GM23248 (cell line): ENCODE results near the gene ZBTB8A. TPM values are rescaled to one million over a fixed set of nuclear protein-coding genes. Genes with fewer than 3 reads are reported as not detected.

ENCODE experiments used
- DNase-seq: peaks from one replicate; pipeline ENCODE4 v3.0.0-alpha.2; 2015
- H2AFZ ChIP-seq: fragments of 200-600 bp; sonication (generic); 2 replicates; pipeline ENCODE4 v1.6.1; 2016; ENCODE audit warnings: antibody characterized with exemption
- H3F3A ChIP-seq: fragments of 200-600 bp; sonication (generic); 2 replicates; pipeline ENCODE4 v1.6.1; 2016; ENCODE audit warnings: mild to moderate bottlenecking, antibody characterized with exemption, mixed run types; ENCODE audit not compliant: insufficient read depth
- H3K27ac ChIP-seq: fragments of 200-600 bp; sonication (generic); 2 replicates; pipeline ENCODE4 v1.5.1; 2016; ENCODE audit warnings: mild to moderate bottlenecking
- H3K27me3 ChIP-seq: fragments of 200-600 bp; sonication (generic); replicated peaks from 2 replicates; pipeline ENCODE4 v1.6.1; 2016; ENCODE audit warnings: mild to moderate bottlenecking; ENCODE audit not compliant: insufficient read depth
- H3K36me3 ChIP-seq: fragments of 200-600 bp; sonication (generic); 2 replicates; pipeline ENCODE4 v1.6.1; 2016; ENCODE audit warnings: low read depth, mild to moderate bottlenecking
- H3K4me1 ChIP-seq: fragments of 200-600 bp; sonication (generic); 2 replicates; pipeline ENCODE4 v1.6.1; 2016; ENCODE audit warnings: mild to moderate bottlenecking; ENCODE audit not compliant: insufficient read depth
- H3K4me2 ChIP-seq: fragments of 200-600 bp; sonication (generic); one replicate; pipeline ENCODE4 v1.6.1; 2016; ENCODE audit warnings: mild to moderate bottlenecking; ENCODE audit not compliant: unreplicated experiment
- H3K4me3 ChIP-seq: fragments of 200-600 bp; sonication (generic); 2 replicates; pipeline ENCODE4 v1.5.1; 2016; ENCODE audit warnings: mild to moderate bottlenecking
- H3K79me2 ChIP-seq: fragments of 200-600 bp; sonication (generic); 2 replicates; pipeline ENCODE4 v1.6.1; 2016; ENCODE audit warnings: mild to moderate bottlenecking; ENCODE audit not compliant: insufficient read depth
- H3K9ac ChIP-seq: fragments of 200-600 bp; sonication (generic); 2 replicates; pipeline ENCODE4 v1.6.1; 2016; ENCODE audit warnings: mild to moderate bottlenecking
- H3K9me2 ChIP-seq: fragments of 200-600 bp; sonication (generic); 2 replicates; pipeline ENCODE4 v1.6.1; 2016; ENCODE audit warnings: mixed run types, mild to moderate bottlenecking, moderate library complexity; ENCODE audit not compliant: insufficient read depth
- H3K9me3 ChIP-seq: fragments of 200-600 bp; sonication (generic); one replicate; pipeline ENCODE4 v1.6.1; 2017; ENCODE audit warnings: low read depth
- H4K20me1 ChIP-seq: fragments of 200-600 bp; sonication (generic); 2 replicates; pipeline ENCODE4 v1.6.0; 2016; ENCODE audit not compliant: insufficient read depth
- EZH2 ChIP-seq: fragments of 200-600 bp; sonication (generic); IDR thresholded peaks from 2 replicates; pipeline ENCODE4 v1.6.1; 2018; ENCODE audit warnings: antibody characterized with exemption, mild to moderate bottlenecking; ENCODE audit not compliant: insufficient read depth, poor library complexity, severe bottlenecking
- EZH2phosphoT487 ChIP-seq: fragments of 200-600 bp; sonication (generic); IDR thresholded peaks from 2 replicates; pipeline ENCODE4 v1.6.1; 2018; ENCODE audit warnings: antibody characterized with exemption, moderate library complexity, mild to moderate bottlenecking, low read depth; ENCODE audit not compliant: insufficient read depth
- WGBS, 2 experiments: methylation state at CpG; one replicate each; pipeline ENCODE4 v1.1.6; 2015 to 2017; ENCODE audit warnings: low lambda C conversion rate in 2 of 2, low coverage in 1 of 2; ENCODE audit errors: missing lambda C conversion rate in 2 of 2; 5-methylcytosine and 5-hydroxymethylcytosine counted together
- in situ Hi-C: fragments of 300-500 bp; cut with MboI; formaldehyde crosslinking; loops from 2 replicates; pipeline ENCODE4 v1.15.0; 2020
- polyA plus RNA-seq: library from polyadenylated mRNA; unstranded; fragments of >200 nt; fragmentation: Nextera tagmentation; extraction: Ambion mirVana; gene quantifications from 2 replicates; pipeline ENCODE4 v1.2.1, GENCODE V29; 2016
- small RNA-seq: library from RNA; depleted of rRNA; stranded (forward); fragments of <200 nt; gene quantifications from one replicate; pipeline ENCODE3, GENCODE V24; 2014; ENCODE audit warnings: low read depth, low replicate concordance
- total RNA-seq: library from RNA; depleted of rRNA; stranded (reverse); fragments of >200 nt; shearing (Covaris generic); gene quantifications from 2 replicates; pipeline ENCODE4 v1.2.3, GENCODE V29; 2014; rRNA removed

Gene ZBTB8A
- total and polyA plus RNA-seq, 2 experiments from 2014 or later = 5.6 to 8.5 TPM

- peak overlapping the region; percentile 98 for H3K9ac ChIP-seq
Measured at GRCh38 chr1:32652244-32652962, 113.2 kb downstream of the ZBTB8A start.

More at GRCh38 chr1:32652244-32652962, 113.2 kb downstream of the ZBTB8A start:
- H3K27me3 ChIP-seq = no peaks in the 10 kb centered on the region
- no peaks in the 10 kb centered on the region for H4K20me1 ChIP-seq
- peaks cover 28% of the 10 kb centered on the region for H3K36me3 ChIP-seq
- H3K4me1 ChIP-seq = peaks cover 20% of the 10 kb centered on the region
- no peaks in the 10 kb centered on the region for H3K9me2 ChIP-seq
- DNase-seq = no peak
- TF ChIP-seq EZH2 = no peak
- no peak for TF ChIP-seq EZH2phosphoT487
- peaks cover 28% of the 10 kb centered on the region; the same call in 1 of the 2 replicates for H3F3A ChIP-seq
- no peaks in the 10 kb centered on the region for H3K9me3 ChIP-seq
- peak overlapping the region; percentile 91 for H3K4me2 ChIP-seq
- peaks cover 89% of the 10 kb centered on the region for H3K79me2 ChIP-seq
- in situ Hi-C loops = no loop called here
- 82 to 83% methylated on average over 16 of the region's 16 CpGs for WGBS, 2 experiments
- H2AFZ ChIP-seq = no peak overlapping the region
- H3K4me3 ChIP-seq = peak overlapping the region; percentile 89
- H3K27ac ChIP-seq = peak overlapping the region; percentile 99

Small RNA genes within 50 kb of the gene (small RNA-seq; reads per million reads assigned to genes)
- not detected for gene RF00019

Other genes starting within 250 kb of the ZBTB8A start
- 52.5 and 58.5 TPM in 2 replicates for gene HDAC1, start 247.3 kb upstream of the ZBTB8A start, total RNA-seq
- gene HDAC1, start 247.3 kb upstream of the ZBTB8A start, polyA plus RNA-seq = 53.8 and 56.9 TPM in 2 replicates
- 13.5 and 16.6 TPM in 2 replicates for gene MARCKSL1, start 203.2 kb upstream of the ZBTB8A start, total RNA-seq
- gene MARCKSL1, start 203.2 kb upstream of the ZBTB8A start, polyA plus RNA-seq = 22.1 and 22.2 TPM in 2 replicates
- gene FAM229A, start 176.9 kb upstream of the ZBTB8A start, total RNA-seq = 1.1 and 3.2 TPM in 2 replicates
- gene FAM229A, start 176.9 kb upstream of the ZBTB8A start, polyA plus RNA-seq = 2.9 and 3.1 TPM in 2 replicates
- gene TSSK3, start 176.9 kb upstream of the ZBTB8A start, total RNA-seq = 0.22 TPM in 1 of 2 replicates, not detected in the other
- 0.47 TPM in 1 of 2 replicates, not detected in the other for gene TSSK3, start 176.9 kb upstream of the ZBTB8A start, polyA plus RNA-seq
- gene BSDC1, start 145.0 kb upstream of the ZBTB8A start, total RNA-seq = 83.8 and 94.9 TPM in 2 replicates
- gene BSDC1, start 145.0 kb upstream of the ZBTB8A start, polyA plus RNA-seq = 47.5 and 47.8 TPM in 2 replicates
- gene ZBTB8B, start 74.4 kb upstream of the ZBTB8A start, total RNA-seq = not detected in 2 replicates
- not detected in 2 replicates for gene ZBTB8B, start 74.4 kb upstream of the ZBTB8A start, polyA plus RNA-seq
- gene ZBTB8OS, start 111.1 kb downstream of the ZBTB8A start, total RNA-seq = 37.0 and 44.6 TPM in 2 replicates
- gene ZBTB8OS, start 111.1 kb downstream of the ZBTB8A start, polyA plus RNA-seq = 48.9 and 52.9 TPM in 2 replicates
- 72.4 and 89.9 TPM in 2 replicates for gene RBBP4, start 111.8 kb downstream of the ZBTB8A start, total RNA-seq
- 109 and 116 TPM in 2 replicates for gene RBBP4, start 111.8 kb downstream of the ZBTB8A start, polyA plus RNA-seq
- 103 and 112 TPM in 2 replicates for gene SYNC, start 163.3 kb downstream of the ZBTB8A start, total RNA-seq
- 60.0 and 60.5 TPM in 2 replicates for gene SYNC, start 163.3 kb downstream of the ZBTB8A start, polyA plus RNA-seq